ENCODE results near the gene DCTN3.

DCTN3 gene

DNA sequence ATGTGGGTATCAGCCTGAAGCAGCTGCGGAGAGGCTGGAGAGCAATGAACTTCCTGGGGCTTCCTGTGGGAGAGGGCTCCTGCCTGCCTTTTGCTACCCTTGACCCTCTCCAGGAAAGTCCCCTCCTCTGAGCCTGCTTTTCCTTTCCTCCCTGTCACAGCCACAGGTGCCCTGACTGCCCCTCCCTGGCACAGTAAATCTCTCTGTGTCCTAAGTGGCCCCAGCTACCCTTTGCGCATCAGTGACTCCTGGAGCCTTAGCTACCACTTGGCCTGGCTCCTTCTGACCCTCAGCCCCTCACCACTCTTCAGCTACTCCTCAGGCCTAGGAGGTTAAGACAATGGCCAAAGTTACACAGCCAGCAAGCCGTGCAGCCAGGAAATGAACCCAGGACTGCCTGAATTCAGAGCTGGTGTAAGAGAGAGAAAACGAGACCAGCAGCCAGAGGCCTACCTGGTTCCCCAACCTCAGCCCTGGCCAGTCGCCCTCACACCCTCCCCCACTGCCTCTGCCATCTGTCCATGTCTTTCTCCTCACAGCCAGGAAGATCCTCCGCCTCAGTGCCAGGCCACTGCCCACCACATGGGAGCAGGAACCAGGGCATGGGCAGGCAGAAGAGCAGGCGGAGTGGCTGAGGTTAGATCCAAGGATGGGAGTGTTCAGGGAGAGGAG is 49.4 kb downstream of the DCTN3 start:
- no peak for DNase-seq

DNA sequence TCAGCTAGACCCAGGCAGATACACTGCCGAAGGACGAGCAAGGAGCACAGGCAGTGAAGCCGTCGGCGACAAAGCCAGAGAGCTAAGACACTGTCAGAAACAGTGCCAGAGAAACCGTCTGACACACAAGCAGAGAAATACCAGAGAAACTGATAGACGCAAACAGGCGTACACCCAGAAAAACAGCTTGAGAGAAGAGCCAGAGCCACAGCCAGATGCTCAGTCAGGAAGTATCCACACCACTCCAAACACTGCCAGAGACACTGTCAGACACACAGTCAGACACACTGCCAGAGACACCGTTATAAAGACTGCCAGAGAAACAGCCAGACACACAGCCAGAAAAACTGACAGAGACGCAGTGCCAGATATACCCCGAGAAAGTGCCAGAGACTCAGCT is 49.9 kb downstream of the DCTN3 start:
- DNase-seq, result no peak

GRCh38 chr9:34568774-34569173 is 51.5 kb downstream of the DCTN3 start:
- no peak for DNase-seq

DNA sequence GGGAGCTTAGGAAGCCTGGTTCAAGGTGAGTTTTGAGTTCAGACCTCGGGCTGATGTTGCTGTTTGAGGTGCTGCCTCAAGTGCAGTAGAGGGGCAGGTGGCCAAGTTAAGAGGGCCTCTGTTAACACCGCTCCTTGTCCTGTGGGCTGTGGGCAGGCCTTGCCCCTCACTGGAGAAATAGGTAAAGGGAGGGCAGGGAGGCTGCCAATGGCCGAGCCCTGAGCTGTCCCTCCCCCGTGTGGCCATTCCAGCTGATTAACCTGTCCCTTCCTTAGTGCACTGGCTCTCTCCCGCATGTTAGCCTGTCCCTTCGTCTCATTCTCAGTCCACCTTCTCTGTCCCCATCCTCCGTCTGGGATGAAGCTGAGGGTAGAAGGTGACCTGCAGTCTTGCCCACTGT is 52.2 kb downstream of the DCTN3 start:
- no peak for DNase-seq

DNA sequence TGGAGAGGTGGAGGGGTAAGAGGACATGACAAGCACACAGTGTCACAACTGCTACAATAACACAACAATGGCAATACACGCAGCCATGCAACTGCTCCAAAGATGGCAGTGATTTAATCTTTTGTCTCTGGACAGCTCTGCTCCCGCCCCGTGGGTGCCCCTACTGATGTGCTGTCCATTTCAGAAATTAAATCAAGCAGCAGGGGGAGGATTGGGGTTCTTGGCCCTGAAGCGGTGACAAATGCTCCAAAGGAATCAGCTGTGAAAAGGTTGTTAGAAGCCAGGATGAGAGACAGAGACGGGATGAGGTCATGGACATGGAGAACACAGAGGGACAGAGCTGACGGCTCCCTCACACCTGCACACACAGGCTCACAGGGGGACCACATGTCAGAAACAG is 53.3 kb downstream of the DCTN3 start:
- DNase-seq, result no peak

DNA sequence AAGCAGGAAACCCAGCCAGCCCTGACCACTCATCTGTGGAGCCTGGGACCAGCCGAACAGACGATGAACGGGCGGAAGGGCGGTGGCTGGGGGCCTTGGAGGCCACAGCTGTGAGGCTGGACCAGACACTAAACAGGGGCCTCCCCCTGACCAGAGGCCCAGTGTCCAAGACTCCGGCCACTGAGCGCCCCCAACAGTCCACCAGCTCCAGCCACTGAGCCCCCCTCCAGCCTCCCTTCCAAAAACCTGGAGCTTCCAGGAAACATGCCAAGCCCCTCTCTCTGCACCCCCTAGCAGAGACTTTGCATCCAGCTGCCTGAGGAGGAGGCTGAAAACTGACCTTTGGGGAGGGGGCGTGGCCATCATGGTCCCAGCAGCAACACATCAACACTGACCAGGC is 54.0 kb downstream of the DCTN3 start:
- DNase-seq, result no peak

DNA sequence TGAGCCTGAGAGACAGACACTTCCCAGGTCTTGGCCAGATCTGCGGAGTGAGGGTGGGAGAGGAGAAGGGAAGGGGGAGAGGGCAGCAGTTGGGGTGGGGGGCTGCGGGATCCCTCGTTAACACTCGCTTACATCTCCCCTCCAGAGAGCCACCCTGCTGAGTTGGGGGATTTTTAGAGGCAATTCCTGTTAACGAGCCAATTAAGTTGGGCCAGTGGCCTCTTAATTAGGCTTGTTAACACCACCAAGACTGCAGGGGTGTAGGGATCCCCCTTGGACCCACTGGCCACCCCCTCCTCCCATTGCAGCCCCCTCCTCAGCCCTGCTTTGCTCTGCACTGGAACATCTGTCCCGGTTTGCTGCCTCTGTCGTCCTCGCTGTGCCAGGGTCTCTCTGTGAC is 54.4 kb downstream of the DCTN3 start:
- DNase-seq, result no peak

DNA sequence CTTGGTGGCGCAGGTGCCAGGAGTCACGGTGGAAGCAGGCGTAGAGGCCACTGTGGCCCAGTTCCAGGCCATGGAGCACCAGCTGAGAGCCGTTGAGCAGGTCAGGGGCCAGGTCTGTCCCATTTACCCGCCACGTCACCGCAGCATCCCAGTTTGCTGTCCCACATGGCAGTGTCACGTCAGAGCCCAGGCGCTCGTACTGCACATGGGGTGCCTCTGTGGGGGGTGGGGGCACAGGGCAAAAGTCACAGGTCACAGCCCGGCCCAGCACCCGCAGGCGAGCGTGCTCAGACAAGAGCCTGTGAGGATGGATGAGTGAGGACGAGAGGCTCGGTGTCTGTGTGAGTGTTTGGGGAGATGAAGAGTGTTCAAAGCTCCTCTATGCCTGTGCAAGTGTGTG is 55.7 kb downstream of the DCTN3 start:
- no peak for DNase-seq
